HG02852 (cell line): ENCODE results near the gene CDH11.

Source experiments
- ATAC-seq: cut with Tn5 transposase; IDR thresholded peaks from one replicate; pipeline ENCODE4 v1.9.1; 2021; ENCODE audit warnings: mild to moderate bottlenecking, moderate library complexity; ENCODE audit not compliant: unreplicated experiment

CDH11 gene

GRCh38 chr16:65038100-65038499 is 83.8 kb downstream of the CDH11 start:
- ATAC-seq = no peak

- no peak for ATAC-seq
These were observed 84.3 kb downstream of the CDH11 start for GRCh38 chr16:65037556-65037955.

- ATAC-seq = no peak
These were observed 86.9 kb downstream of the CDH11 start for GRCh38 chr16:65034915-65035314.

- no peak for ATAC-seq
These were observed 89.5 kb downstream of the CDH11 start for GRCh38 chr16:65032387-65032786.

GRCh38 chr16:65024767-65025178 is 97.1 kb downstream of the CDH11 start:
- no peak for ATAC-seq

DNA sequence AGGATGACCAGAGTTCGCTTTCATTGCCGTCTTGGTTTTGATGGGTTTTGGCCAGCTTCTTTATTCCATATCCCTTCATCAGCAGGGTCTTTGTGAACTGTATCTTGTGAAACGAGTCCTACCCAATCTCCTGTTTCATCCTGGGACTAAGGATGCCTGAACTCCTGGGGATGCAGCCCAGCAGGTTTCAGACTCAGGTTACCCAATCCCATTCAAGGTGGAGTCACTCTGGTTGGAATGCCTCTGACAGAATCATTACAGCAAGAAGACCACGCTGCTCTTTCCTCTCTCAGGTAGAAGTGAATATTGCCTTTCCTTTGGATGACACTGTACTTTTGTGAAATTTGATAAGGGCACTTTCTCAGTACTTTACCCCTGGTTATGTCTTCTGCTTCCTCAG is 98.1 kb downstream of the CDH11 start:
- ATAC-seq = no peak

DNA sequence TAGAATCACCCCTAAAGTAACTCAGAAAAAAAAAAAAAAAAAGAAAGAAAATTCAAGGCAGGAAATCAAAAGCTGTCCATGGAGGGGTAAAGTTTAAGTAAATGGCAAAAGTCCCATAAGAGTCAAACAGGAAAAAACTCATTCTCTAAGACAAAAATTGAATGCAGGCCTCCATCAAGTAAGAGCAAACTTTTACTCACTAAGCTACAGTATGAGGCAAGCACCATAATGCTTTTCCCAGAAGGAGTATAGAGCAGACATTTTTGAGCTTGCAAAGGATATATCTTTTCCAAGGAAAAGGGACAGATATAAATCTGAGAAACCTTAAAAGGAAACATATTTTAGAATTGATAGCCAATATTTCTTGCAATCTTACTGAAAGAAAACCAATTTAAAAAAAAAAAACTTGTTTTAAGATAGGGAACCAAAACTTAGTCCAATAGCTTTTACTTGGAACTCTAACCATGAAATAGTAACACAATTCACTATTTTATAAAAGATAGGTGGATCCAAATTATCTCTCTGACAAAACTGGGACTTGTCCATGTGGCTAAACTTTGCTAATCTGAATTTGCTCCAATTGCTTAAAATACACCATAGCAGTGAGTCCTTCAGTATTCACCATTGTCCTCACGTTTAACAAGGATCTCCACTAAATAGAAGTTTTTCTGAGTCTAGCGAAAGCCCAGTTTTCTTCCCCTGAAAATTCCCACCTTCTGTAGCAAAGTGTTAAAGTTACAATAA is 99.8 kb downstream of the CDH11 start:
- no peak for ATAC-seq

- ATAC-seq = no peak
These were observed 105.1 kb downstream of the CDH11 start for GRCh38 chr16:65016754-65017153.

DNA sequence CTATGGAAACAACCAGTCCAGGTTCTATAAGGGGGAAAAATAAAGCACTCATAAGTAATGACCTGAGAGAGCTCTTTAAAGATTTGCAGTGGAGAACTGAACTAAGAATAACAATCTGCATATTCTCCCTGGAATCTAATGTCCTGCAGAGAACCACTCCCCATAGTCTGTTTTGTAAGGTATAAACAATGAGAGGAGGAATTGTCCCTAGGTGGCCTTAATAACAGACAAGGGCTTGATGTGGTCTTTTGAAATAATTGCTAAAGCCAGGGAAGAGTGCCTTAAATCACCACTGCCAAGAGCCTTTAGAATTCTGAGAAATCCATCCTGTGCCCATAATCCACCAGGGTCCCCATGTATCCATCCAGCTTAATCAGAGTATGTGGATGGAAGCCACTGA is 106.3 kb downstream of the CDH11 start:
- no peak for ATAC-seq

DNA sequence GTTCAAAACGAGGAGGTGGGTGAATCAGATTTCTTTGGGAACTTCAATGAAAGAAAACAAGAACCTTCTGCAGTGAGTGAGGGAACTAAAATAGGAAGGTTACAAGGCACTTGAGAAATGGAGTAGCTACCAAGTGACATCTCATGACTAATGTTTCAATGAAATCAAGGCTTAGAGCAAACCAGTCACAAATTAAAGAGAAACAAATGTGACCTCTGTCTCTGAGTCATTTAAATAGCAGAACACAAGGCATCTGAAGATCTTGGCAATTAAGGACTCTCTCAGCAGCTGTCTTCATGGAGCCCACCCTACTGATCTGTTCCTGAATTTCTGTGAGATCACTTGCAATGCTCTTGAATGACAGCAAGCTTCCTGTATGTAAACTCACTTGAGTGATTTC is 109.5 kb downstream of the CDH11 start:
- ATAC-seq = no peak

DNA sequence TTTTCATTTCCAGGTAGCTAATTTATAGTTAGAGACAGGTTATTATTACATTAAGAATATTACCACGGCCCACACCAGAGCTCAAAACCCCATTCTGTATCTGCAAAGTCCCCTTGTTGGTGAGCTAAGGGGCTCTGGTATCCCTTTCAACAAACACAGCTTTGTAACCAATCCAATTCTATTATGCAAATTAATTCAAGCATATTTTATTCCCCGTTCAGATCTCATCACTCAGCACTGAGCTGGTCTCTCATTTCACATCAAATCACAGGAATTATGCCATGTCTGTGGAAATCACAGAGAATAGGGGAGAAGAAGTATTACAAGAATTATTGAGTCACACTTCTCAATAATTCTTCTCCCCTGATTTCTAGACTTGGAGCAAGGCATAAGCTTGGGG is 111.7 kb downstream of the CDH11 start:
- no peak for ATAC-seq

DNA sequence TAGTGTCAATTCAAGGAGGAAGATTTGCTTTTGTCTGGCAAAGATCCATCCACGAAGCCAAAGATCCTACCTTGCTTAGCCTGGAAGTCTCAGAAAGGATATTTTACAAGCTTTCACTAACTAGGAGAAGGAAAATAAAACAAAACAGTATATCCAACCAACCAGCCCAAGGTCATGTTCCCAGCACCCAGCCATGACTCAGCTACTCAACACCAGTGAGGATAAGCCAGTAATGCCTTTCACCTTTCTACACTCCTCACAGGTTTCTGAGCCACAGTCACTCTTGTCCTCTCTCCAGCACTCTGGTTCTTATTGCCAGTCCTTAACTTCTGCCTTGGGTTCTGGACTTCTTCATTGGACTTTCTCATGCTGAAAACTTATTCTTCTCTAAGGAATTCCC is 116.2 kb downstream of the CDH11 start:
- no peak for ATAC-seq

DNA sequence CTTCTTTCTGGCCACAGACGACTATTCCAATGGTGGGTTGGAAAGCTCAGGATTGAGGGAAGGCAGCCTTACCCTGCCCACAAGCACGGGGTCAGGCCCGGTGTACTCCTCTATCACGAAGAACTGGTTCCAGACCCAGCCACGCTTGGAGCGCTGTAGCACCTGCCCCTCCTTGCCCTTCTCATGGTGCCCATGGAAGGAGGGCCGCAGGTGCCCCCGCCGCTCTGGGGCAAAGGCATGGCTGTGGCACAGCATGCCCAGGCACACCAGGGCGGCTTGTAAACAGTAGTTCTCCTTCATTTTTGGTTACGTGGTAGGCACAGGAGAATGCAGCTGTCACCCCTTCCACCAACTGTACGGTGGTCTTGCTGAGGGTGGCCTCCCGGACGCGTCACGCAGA is 117.3 kb downstream of the CDH11 start:
- no peak for ATAC-seq

- ATAC-seq = no peak
These were observed 118.2 kb downstream of the CDH11 start for GRCh38 chr16:65003621-65004020.

DNA sequence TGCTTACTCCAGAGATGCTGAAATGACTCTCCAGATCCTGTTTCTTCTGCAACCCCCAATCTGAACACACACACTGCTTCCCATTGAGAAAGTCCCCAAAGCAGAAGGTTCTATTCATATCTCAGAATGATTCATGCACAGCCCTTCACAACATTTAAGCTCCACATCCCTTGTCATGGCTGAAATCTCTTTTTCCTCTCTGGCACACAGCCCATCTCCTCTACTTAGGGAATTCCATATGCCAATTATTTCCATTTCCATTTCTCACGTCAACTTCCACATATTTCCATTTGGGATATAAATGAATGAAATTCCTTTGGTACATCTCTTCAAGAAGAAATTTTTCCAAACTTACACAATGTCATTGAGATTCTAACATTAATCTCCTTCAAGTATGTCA is 119.6 kb downstream of the CDH11 start:
- ATAC-seq = no peak

- ATAC-seq = no peak
These were observed 121.2 kb downstream of the CDH11 start for GRCh38 chr16:65000654-65001053.

DNA sequence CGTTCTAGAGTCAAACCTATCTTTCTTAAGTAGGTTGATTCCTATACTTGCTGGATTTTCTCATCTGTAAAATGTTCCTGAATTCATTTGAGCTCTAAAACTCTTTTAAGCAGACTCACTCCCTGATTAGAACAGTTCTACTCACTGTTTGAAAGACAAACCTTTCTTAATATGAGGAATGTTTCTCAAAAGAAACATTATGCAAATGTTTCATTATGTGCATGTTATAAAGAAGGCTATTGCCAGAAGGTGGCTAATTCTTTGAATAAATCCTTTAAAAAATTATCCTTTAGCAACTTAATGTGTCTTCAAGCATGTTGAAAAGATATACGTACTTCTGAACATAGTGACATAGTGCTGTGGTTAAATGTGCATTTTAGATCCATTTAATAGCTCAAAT is 124.1 kb downstream of the CDH11 start:
- no peak for ATAC-seq

DNA sequence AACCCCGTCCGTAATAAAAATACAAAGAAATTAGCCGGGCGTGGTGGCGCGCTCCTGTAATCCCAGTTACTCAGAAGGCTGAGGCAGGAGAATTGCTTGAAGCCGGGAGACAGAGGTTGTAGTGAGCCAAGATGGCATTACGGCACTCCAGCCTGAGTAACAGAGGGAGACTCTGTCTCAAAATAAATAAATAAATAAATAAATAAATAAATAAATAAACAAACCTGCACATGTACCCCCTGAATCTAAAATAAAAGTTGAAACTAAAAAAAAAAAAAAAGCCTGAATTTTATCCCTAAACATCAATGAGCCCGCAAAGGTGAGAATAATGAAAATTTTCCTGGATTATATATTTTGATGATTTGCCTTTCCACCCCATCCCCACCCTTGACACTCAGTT is 124.7 kb downstream of the CDH11 start:
- no peak for ATAC-seq

GRCh38 chr16:64996641-64997040 is 125.2 kb downstream of the CDH11 start:
- ATAC-seq = no peak

DNA sequence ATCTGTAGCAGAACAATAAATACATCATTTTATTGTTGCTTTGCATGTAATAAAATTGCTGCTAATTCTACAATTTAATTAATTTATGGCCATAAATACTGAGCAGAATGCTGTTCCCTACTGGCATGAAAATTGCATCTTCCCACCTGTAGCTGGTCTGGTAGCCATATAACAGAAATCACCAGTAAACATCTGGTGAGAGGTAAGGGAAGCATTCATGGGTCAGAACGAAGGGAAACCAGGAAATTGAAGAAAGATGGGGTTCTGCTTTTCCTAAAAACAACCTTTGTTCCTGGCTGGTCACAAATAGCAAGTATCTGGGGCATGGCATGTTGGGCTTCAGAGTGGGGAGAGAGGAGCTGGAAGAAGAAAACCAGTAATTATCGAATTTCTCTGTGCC is 128.4 kb downstream of the CDH11 start:
- ATAC-seq = no peak

GRCh38 chr16:64991001-64991400 is 130.9 kb downstream of the CDH11 start:
- ATAC-seq = no peak

DNA sequence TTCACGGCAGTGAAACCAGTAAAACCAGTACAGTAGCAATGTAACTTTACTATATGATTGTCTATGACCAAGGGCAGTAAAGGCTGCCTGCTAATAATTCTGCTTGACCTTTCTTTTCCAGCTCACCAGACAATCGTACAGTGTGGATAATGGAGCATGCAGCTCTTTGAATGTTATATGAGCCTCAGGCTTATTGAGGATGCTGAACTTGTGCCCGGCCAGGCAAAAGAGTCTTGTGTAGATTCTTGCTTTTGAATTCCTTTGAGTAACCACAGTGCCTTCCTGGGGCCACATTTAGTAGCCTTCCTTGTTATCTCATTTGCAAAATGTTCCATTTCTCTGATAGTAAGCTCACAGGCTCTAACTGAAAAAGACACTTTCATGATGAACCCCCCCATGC is 131.8 kb downstream of the CDH11 start:
- no peak for ATAC-seq

- ATAC-seq = no peak
These were observed 132.8 kb downstream of the CDH11 start for GRCh38 chr16:64989050-64989449.
